Neural progenitor cell (in vitro differentiated cells): ENCODE data around the gene CCL21. TPM values are rescaled to one million over a fixed set of nuclear protein-coding genes. Genes with fewer than 3 reads are reported as not detected.

Experiments used
- DNase-seq: peaks from one replicate; pipeline ENCODE4 v3.0.0-alpha.2; 2016; ENCODE audit warnings: low spot score
- H2AFZ ChIP-seq: fragments of 200-600 bp; sonication (generic); replicated peaks from 2 replicates; pipeline ENCODE4 v1.6.1; 2016; ENCODE audit warnings: antibody characterized with exemption
- H3F3A ChIP-seq: fragments of 200-600 bp; sonication (generic); 2 replicates; pipeline ENCODE4 v1.6.1; 2016; ENCODE audit warnings: antibody characterized with exemption, low read depth
- H3K27ac ChIP-seq: fragments of 200-600 bp; sonication (generic); 2 replicates; pipeline ENCODE4 v1.5.1; 2016; ENCODE audit warnings: mild to moderate bottlenecking
- H3K27me3 ChIP-seq: fragments of 200-600 bp; sonication (generic); 2 replicates; pipeline ENCODE4 v1.6.1; 2016; ENCODE audit warnings: mild to moderate bottlenecking, moderate library complexity
- H3K36me3 ChIP-seq: fragments of 200-600 bp; sonication (generic); 2 replicates; pipeline ENCODE4 v1.5.1; 2016
- H3K4me1 ChIP-seq: fragments of 200-600 bp; sonication (generic); 2 replicates; pipeline ENCODE4 v1.6.1; 2016; ENCODE audit warnings: mixed run types
- H3K4me2 ChIP-seq: fragments of 200-600 bp; sonication (generic); 2 replicates; pipeline ENCODE4 v1.6.1; 2016
- H3K4me3 ChIP-seq: fragments of 200-600 bp; sonication (generic); 2 replicates; pipeline ENCODE4 v1.5.1; 2016
- H3K79me2 ChIP-seq: fragments of 200-600 bp; sonication (generic); 2 replicates; pipeline ENCODE4 v1.6.1; 2016; ENCODE audit warnings: low read depth
- H3K9ac ChIP-seq: fragments of 200-600 bp; sonication (generic); 2 replicates; pipeline ENCODE4 v1.6.1; 2016
- H3K9me3 ChIP-seq: fragments of 200-600 bp; sonication (generic); 2 replicates; pipeline ENCODE4 v1.5.1; 2016; ENCODE audit warnings: low read depth
- H4K20me1 ChIP-seq: fragments of 200-600 bp; sonication (generic); 2 replicates; pipeline ENCODE4 v1.6.1; 2016; ENCODE audit warnings: low read depth
- H3K27ac Mint-ChIP-seq: 3 replicates; pipeline ENCODE4 v1.8.0; 2021; ENCODE audit warnings: mixed read lengths
- H3K27me3 Mint-ChIP-seq: 2 replicates; pipeline ENCODE4 v1.8.0; 2022; ENCODE audit warnings: low read depth, mild to moderate bottlenecking, inconsistent platforms, moderate library complexity, mixed read lengths; ENCODE audit not compliant: insufficient read depth
- H3K36me3 Mint-ChIP-seq: 3 replicates; pipeline ENCODE4 v1.8.0; 2021; ENCODE audit warnings: mixed read lengths
- H3K4me1 Mint-ChIP-seq: 3 replicates; pipeline ENCODE4 v1.8.0; 2021; ENCODE audit warnings: mixed read lengths
- H3K4me3 Mint-ChIP-seq: 3 replicates; pipeline ENCODE4 v1.8.0; 2021; ENCODE audit warnings: mild to moderate bottlenecking, moderate library complexity, mixed read lengths
- H3K9me3 Mint-ChIP-seq: 3 replicates; pipeline ENCODE4 v1.8.0; 2020; ENCODE audit warnings: mixed read lengths
- CTCF ChIP-seq: fragments of 200-600 bp; sonication (generic); IDR thresholded peaks from 2 replicates; pipeline ENCODE4 v1.5.1; 2017; ENCODE audit warnings: antibody characterized with exemption, mild to moderate bottlenecking
- EZH2 ChIP-seq: fragments of 200-600 bp; sonication (generic); IDR thresholded peaks from 2 replicates; pipeline ENCODE4 v1.6.1; 2017; ENCODE audit warnings: antibody characterized with exemption, mild to moderate bottlenecking, moderate library complexity
- EZH2phosphoT487 ChIP-seq: fragments of 200-600 bp; sonication (generic); IDR thresholded peaks from 2 replicates; pipeline ENCODE4 v1.6.1; 2017; ENCODE audit warnings: antibody characterized with exemption
- small RNA-seq: library from RNA; depleted of rRNA; stranded (forward); fragments of <200 nt; gene quantifications from one replicate; pipeline ENCODE3, GENCODE V24; 2015
- total RNA-seq: library from RNA; depleted of rRNA; stranded (reverse); fragments of >200 nt; gene quantifications from 2 replicates; pipeline ENCODE4 v1.2.3, GENCODE V29; 2015; ENCODE audit warnings: low replicate concordance

The CCL21 gene
- total RNA-seq, 1 donor from 2014 or later, result not detected

- Mint-ChIP-seq H3K27ac (no peak overlapping the region), H3K36me3 (no peaks in the 10 kb centered on the region), H3K4me1 (peaks cover 16% of the 10 kb centered on the region), H3K27me3 (peaks cover 6% of the 10 kb centered on the region), H3K4me3 (no peak overlapping the region), H3K9me3 (no peaks in the 10 kb centered on the region)
- Histone ChIP-seq H2AFZ (no peak overlapping the region), H3K4me1 (no peaks in the 10 kb centered on the region), H3K9ac (no peak overlapping the region), H4K20me1 (peaks cover 12% of the 10 kb centered on the region), H3K36me3 (no peaks in the 10 kb centered on the region), H3K27ac (no peak overlapping the region), H3K9me3 (no peaks in the 10 kb centered on the region), H3K4me3 (no peak overlapping the region), H3K27me3 (no peaks in the 10 kb centered on the region), H3K79me2 (no peaks in the 10 kb centered on the region), H3F3A (peaks cover 7% of the 10 kb centered on the region), H3K4me2 (no peak overlapping the region)
- no peak for DNase-seq
- no peak for TF ChIP-seq CTCF
- no peak for TF ChIP-seq EZH2
- TF ChIP-seq EZH2phosphoT487, result no peak
Observed at GRCh38 chr9:34659592-34660253, 50.2 kb downstream of the CCL21 start.

Small RNA genes lying within 50 kb of the gene (small RNA-seq; reads per million reads assigned to genes)
- not detected for gene CCL27

Other genes with a start within 250 kb of the CCL21 start
- 4.4 and 21.3 TPM in 2 replicates for gene ENHO, start 187.1 kb downstream of the CCL21 start, total RNA-seq
- gene CNTFR, start 120.4 kb downstream of the CCL21 start, total RNA-seq, result 8.6 and 37.2 TPM in 2 replicates
- gene RPP25L, start 98.0 kb downstream of the CCL21 start, total RNA-seq, result 17.4 and 40.1 TPM in 2 replicates
- 45.6 and 98.3 TPM in 2 replicates for gene DCTN3, start 89.6 kb downstream of the CCL21 start, total RNA-seq
- gene ARID3C, start 81.1 kb downstream of the CCL21 start, total RNA-seq, result 4.7 and 5.3 TPM in 2 replicates
- 37.8 and 108 TPM in 2 replicates for gene SIGMAR1, start 72.3 kb downstream of the CCL21 start, total RNA-seq
- gene GALT, start 63.5 kb downstream of the CCL21 start, total RNA-seq, result 32.1 and 43.7 TPM in 2 replicates
- gene IL11RA, start 58.0 kb downstream of the CCL21 start, total RNA-seq, result 11.4 and 12.7 TPM in 2 replicates
- 0.37 and 0.67 TPM in 2 replicates for gene CCL27, start 47.5 kb downstream of the CCL21 start, total RNA-seq
- not detected in 2 replicates for gene CCL19, start 18.9 kb downstream of the CCL21 start, total RNA-seq
- 0.71 and 1.8 TPM in 2 replicates for gene PHF24, start 248.1 kb upstream of the CCL21 start, total RNA-seq